Stimulated activated CD4-positive, alpha-beta T cell treated with anti-CD3 and anti-CD28 coated beads, Interleukin-12 subunit alpha, Interleukin-12 subunit beta, amount 100 ng/mL, for 48 hours (primary cell): ENCODE data around the gene LANCL1.
"Not testable (repeated sequence)": the region's sequence is repeated elsewhere in the genome, so short reads cannot be mapped to it uniquely, and the experiment has no call there.

Experiments used
- DNase-seq, 3 donors: peaks; one replicate each; pipeline ENCODE4 v3.0.0-alpha.2; 2020; ENCODE audit warnings: low read depth in 2 of 3, low spot score in 1 of 3

LANCL1 gene

DNA sequence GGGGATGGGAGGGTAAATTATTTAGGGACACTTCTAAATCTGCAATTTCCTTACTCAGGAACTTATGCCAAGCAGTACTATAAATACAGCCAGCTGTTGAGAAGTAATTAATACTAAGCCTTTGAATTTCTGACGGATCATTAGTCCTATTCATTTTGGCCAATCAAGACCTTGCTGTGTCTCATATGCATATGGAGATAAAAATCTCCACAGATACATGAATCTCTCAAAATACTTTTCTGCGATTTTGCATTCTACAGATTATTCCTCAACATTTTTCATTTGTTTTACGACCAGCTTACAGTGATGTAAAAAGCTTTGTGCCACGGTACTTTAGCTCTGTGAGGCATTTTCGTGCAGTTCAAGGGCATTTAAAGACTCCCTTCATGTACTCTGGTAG is 16.7 kb downstream of the LANCL1 start:
- DNase-seq: no peak

DNA sequence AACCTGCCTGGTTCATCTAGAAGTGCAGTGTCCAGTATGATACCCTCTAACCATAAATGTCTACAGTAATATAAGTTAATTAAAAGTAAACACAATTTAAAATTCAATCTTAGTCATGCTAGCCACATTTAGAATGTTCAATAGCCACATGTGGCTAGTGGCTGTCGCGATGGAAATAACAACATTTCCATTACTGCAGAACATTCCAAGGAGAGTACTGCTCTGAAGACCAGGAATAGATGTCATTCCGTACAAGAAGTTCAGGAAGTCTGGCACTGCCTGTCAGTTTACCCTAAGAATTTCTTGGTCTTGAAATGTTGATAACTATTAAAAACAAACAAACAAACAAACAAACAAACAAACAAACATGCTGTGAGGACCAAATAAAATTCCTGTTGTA is 17.2 kb downstream of the LANCL1 start:
- no peak for DNase-seq

DNA sequence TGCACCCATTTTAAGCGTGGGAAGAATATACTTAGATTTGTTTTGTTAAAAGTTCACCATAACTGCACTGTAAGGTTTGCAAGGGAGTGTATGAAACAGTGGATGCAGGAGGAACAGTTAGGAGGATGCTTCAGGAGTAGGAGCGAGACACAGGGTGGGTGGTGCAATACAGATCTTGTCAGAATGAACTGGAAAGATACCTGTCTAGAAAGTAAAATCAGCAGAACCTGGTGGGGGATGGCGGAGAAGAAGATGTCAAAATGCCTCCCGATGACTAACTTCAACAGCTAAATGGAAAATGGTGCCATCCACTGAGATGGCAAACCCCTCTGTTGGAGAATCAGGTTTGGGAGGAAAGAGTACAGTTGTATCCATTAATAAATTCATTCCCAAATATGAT is 18.2 kb downstream of the LANCL1 start:
- no peak for DNase-seq

DNA sequence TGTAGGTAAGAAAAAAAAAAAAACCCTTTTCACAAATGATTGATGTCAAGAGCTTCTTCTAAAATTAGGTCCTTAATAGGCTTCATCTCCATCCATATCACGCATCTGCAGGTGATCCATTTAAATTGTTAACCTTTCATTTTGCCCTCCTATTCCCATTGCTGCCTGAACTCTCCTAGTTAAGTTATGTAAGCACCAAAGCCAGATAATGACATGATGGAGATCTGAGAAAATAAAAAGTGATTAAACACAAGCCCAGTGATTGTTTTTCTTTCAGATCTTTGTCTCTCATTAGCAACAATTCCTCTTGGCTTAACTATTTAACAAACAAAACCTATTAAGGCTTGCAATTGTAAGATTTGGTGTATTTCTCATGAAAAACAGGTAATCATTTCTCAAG is 20.0 kb downstream of the LANCL1 start:
- DNase-seq: no peak

DNA sequence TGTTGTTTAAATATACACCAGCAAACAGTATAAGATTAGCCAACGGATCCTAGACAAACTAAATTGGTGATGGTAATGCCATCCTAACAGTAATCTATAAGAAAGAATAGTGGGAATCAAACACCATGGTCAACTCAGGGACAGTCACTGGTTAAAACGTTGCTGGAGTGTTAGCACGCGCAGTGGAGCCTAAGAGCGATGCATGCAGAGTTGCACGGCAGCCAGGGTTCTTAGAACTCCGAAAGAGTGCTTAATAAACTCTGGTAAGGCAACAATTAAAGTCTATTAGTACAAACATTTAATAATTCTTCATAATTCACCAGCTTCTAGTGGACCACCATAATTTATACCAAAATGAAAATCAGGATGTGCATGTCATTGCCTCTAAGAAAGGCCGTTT is 22.2 kb downstream of the LANCL1 start:
- no peak for DNase-seq

DNA sequence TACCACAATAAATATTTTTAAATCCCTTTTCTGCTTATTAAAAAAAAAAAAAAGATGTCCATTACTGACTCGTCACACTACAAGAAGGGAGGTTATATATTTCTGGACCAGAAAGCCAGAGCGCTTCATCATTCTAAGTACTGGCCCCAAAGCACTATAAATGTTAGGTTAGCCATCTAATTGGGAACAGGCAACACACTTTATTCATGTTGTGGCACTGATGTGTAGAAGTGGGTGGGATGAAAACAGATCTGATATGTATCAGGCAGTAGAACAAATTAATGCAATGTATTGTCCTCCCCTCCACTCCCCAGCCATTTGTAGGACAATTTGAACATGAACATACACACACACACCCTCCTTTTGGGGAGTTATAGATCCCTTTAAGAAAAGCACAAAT is 24.4 kb downstream of the LANCL1 start:
- DNase-seq: no peak

DNA sequence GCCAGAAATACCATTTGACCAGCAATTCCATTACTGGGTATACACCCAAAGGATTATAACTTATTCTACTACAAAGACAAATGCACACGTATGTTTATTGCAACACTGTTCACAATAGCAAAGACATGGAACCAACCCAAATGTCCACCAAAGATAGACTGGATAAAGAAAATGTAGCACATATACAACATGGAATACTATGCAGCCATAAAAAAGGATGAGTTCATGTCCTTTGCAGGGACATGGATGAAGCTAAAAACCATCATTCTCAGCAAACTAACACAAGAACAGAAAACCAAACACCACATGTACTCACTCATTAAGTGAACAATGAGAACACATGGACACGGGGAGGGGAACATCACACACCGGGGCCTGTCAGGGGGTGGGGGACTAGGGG is 25.6 kb downstream of the LANCL1 start:
- not testable (repeated sequence) for DNase-seq

DNA sequence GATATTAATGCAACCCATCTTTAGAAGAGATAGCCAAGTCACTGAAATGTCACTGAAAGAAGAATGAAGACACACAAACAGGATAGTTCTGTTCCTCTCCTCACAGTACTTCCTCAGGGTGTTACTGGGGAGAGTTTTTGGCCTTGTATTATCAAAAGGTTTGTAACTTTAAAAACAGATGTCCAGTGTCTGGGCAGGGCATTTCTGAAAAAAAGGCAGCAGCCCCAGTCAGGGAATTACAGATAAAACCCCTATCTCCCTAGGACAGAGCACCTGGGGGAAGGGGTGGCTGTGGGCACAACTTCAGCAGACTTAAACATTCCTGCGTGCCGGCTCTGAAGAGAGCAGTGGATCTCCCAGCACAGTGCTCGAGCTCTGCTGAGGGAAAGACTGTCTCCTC is 30.8 kb downstream of the LANCL1 start:
- no peak for DNase-seq

DNA sequence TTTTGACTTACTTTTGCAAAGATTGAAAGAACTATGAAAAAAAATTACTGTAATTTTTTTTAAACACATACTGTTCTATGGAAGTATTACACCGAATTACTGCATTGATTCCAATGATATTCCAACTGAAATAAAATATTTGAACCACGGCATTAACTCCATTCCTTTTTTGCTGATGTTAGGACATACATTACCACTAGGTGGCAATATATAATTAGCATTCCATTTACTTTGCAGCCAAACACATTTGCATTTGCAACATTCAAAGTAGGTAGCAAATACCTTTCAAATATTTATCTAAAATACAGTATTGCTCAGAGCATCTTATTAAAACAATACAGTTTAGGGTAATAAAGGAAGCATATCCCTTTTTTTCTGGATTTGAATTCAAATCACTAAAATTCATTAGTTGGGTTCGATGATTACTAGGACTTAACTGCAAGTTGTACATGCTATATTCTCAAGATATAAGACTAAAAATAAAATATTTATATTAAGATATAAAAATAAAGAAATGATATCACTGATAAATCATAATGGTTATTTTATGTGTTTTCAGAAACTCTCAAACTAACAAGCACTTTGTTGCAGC is 31.3 kb downstream of the LANCL1 start:
- DNase-seq: no peak

DNA sequence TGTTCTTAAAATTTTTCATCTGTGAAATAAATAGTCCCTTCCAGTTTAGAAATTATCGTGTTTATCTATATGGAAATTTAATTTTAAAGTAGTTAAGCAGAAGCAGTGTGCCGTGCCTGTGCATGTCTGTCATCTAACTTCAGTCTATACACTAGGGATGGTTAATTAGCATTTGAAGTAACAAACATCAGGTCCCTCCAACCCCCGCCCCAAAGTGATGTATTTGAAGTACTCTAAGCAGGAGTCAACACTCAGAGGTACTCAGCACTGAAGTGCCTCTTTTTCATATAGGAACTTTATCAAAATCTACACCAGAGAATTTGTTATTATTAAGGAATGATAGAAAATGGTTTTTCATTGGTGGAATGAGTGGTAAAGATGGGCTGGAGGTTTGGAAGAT is 33.0 kb downstream of the LANCL1 start:
- no peak for DNase-seq

DNA sequence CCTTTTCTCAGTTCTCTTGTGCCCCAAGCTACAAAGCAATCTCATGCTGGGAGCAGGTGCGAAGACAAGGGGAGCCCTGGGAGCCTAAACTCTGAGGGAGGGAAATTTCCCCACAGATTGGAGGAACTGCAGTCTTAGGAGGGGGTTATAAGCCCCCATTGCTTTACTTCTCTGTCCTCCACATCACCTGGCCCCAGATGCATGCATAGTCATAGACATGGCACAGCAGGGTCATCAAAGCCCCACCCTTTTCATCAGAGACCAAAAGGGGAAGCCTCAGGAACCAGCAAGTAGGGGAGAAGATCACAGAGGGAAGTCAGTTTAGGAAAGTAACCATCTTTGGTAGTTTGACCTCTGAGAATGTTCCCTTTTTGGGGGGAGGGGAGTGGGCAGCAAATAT is 33.7 kb downstream of the LANCL1 start:
- no peak for DNase-seq

DNA sequence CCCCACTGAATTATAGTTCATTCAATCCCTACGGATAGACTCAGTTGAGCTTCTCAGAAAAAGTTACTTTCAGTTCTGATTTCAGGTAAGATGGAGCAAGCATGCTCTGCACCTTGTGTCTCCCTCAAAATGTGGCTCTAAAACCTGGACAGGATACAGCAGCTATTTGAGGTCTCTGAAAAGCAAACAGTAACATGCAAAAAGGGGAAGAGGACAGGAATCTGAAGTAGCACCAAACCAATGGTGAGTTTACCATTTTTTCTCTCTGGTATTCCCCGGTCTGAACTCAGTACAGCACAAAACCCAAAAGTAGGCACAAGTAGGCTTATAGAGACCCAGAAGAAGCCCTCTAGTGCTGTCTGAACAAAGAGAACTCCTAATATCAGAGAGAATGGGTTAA is 34.1 kb downstream of the LANCL1 start:
- DNase-seq: no peak

DNA sequence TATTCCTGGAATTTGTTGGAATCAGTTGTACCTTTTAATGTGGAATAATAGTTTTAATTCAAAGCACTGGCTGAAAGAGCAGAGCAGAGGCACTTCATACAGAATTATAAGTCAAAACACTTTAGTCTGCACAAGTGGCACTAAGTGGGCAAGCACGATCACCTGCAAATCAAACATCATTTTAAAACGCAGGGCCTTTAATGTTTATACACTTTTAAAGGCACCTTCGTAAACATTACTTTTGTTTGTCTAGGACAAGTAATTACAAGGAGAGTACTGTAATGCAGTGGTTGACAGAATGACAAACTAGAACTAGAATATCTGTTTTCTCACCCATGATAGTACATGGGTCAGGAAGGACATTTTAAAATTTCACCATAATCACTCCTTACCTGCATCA is 36.4 kb downstream of the LANCL1 start:
- no peak for DNase-seq

DNA sequence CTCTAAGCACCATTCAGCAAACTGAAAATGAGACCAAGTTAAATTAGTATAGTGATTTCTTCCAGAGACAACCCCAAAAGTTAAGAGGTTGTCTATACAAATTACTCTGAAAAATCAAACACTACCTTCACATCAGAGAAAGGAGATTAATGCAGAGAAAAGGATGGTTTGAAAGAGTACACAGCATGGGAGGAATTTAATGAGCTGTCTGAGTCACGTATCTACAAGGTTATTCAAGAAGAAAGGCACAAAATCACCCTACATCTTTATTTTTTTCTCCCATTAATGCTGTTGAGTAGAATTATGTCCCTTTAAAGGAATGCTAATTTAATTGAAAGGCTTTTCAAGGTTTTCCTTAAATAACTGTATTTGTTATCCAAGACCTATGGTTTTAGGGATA is 41.1 kb downstream of the LANCL1 start:
- DNase-seq: no peak

DNA sequence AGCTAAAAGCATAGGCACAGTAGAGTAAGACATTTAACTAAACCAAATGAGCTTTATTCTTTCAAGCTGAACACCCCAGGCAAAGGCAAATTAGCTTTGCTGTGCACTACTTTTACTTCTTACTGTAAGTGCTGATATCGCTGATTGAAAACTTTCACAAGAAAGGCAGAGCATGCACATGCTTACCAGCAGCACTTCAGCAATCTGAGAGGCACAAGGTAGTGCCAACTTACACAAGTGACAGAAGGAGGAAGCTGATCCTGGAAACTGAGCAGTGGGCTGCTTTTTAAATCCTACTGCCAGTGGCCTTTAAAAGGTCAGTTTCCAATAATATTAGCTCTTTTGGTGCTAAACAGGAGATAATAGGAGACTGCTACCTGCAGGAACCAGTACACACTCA is 43.9 kb downstream of the LANCL1 start:
- no peak for DNase-seq

DNA sequence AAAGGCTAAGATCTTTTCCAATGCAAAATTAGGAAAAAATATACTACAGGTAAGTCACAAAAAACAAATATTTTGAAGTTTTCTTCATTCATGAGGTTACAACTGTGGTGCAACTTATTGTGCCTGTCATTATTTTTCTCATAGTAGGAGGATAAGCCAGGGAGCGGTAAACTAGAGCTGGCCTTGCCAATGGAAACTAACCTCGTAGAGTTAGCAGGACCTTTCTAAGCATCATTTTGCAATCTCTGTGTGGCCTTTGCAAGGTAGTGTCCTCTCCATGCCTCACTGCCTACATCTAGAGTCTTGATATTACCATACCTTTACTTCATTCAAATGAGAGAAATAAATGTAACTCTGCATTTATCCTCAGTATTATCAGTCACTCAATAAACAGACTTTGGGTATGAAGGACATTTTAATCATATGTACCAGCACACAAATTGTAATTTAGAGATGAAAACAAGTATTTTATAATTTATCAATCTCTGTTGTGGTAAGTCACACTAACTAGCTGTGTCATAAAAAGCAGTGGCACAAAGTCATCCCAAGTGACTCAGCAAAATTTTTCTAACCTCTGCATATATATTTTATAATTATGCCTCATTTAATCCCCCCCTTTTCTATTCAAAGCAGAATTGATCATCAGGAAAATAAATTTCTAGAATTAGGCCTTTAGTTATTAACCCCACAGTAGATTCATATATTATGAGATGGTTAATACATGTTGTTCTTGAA is 47.0 kb downstream of the LANCL1 start:
- DNase-seq: no peak

DNA sequence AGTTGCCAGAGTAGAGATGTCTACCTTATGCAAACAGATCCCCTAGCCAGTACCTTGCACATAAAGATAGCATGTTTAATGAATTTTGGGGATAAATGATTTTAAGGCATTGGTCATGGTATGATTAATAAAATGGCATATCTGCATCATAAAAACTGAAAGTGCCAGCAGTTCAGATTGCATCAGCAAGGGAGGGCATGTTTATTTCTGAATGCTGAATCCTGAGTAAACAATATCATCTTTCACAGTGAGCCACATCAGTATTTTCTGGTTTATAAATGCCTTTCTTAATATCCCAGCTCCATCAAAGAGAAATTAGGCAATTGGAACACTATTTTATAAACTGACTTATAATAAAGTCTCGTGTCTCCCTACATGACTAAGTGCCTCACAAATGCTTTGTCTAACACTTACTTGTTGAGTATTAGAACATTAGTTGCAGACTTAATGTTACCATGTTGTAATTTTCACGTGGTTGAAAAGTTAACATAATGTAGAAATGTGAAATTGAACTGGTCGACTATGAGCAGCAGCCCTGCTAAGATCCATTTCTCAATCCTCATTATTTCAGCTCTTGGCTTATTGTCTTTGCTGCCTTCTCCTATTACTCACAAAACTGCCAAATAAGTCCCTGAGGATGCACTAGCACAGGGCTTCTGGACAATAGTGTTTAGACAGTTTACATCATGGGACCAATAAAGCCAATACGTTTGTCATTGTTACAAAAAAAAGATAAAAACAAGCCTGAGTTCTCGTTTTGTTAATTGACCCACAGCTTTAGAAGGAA is 48.0 kb downstream of the LANCL1 start:
- no peak for DNase-seq

DNA sequence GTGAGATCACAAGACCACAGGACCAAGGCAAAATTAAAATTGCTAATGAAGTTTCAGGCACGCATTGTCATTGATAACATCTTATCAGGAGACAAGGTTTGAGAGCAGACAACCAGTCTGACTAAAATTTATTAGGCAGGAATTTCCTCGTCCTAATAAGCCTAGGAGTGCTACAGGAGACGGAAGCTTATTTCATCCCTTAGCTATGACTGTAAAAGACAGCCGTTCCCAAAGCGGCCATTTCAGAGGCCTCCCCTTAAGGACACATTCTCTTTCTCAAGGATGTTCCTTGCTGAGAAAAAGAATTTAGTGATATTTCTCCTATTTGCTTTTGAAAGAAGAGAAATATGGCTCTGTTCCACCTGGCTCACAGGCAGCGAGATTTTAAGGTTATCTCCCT is 49.2 kb downstream of the LANCL1 start:
- DNase-seq: not testable (repeated sequence)

DNA sequence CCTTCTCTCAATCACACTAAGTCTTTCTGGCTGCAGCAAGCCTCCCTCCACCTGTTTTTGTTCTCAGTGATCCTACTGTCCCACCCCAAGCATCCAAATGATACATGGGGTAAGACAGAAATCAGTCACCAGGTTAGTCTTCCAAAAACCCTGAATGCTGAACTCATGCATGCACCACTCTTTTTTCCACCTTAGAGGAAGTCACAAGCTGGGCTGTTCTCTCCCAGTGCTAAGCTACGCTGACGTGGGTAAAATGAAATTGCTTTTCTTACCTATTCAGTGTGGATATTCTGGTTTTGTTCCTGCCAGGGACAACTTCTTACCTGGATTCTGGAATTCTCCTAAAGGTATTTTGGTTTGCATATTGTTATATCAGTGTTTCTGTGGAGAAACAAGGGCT is 54.2 kb downstream of the LANCL1 start:
- DNase-seq: no peak

DNA sequence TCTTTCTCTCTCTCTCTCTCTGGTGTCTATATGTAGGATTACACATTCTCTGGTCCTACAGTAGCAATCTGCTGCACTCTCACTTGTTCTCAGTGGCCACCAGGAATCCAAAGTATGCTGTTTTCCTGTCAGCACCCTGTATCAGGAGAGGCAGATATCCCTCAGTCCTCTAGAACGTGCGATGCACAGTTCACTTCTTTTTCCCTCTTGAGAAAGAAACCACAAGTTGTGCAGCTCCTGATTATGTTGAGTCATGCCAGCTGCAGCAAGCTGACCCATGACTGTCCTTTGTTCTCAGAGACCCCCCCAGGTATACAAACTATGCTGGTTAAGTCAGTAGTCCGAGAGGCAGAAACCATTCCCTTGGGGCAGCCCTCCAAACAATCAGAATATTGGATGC is 54.6 kb downstream of the LANCL1 start:
- DNase-seq: no peak

DNA sequence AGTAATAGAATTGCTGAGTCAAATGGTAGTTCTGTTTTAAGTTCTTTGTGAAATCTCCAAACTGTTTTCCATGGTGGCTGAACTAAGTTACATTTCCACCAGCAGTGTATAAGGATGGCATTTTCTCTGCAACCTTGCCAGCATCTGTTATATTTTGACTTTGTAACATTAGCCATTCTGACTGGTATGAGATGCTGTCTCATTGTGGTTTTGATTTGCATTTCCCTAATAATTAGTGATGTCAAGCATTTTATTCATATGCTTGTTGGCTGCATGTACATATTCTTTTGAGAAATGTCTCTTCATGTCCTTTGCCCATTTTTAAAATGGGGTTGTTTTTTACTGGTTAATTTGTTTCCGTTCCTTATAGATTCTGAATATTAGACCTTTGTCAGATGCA is 63.9 kb downstream of the LANCL1 start:
- no peak for DNase-seq

DNA sequence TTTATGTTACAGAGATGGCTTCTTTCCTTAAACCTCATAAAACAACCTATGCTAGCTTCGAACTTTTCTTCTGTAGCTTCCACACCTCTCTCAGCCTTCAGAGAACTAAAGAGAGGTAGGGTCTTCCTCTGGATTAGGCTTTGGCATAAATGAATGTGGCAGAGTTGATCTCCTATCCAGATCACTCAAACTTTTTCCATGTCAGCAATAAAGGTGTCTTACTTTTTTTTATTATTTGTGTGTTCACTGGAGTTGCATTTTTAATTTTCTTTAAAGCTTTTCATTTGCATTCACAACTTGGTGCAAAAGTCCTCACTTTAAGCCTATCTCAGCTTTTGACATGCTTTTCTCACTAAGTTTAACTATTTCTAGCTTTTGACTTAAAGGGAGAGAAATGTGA is 66.0 kb downstream of the LANCL1 start:
- no peak for DNase-seq
